Sigmoid colon (tissue), 7 donors: ENCODE data around the gene PRDM13. TPM values are rescaled to one million over a fixed set of nuclear protein-coding genes. Genes with fewer than 3 reads are reported as not detected.

ENCODE experiments used
- DNase-seq: peaks from one replicate; pipeline ENCODE4 v3.0.0-alpha.2; 2019
- H3K27ac ChIP-seq, 4 donors: fragments of 200-600 bp; sonication (generic); one replicate each; pipeline ENCODE4 v1.5.1; 2016 to 2019; ENCODE audit warnings: mild to moderate bottlenecking in 1 of 4
- H3K27me3 ChIP-seq, 3 donors: fragments of 200-600 bp; sonication (generic); one replicate each; pipeline ENCODE4 v1.5.1; 2019; ENCODE audit warnings: mild to moderate bottlenecking in 1 of 3
- H3K36me3 ChIP-seq, 4 donors: fragments of 200-600 bp; sonication (generic); one replicate each; pipeline ENCODE4 v1.5.1; 2016 to 2019
- H3K4me1 ChIP-seq, 4 donors: fragments of 200-600 bp; sonication (generic); one replicate each; pipeline ENCODE4 v1.5.1; 2017 to 2019
- H3K4me3 ChIP-seq, 4 donors: fragments of 200-600 bp; sonication (generic); one replicate each; pipeline ENCODE4 v1.5.1; 2017 to 2019; ENCODE audit warnings: mild to moderate bottlenecking in 2 of 4, moderate library complexity in 1 of 4
- H3K9me3 ChIP-seq, 4 donors: fragments of 200-600 bp in 3 of 4; sonication (generic) in 3 of 4; one replicate each; pipeline versions ENCODE4 v1.5.1 to v1.6.1; 2013 to 2019
- CTCF ChIP-seq, 4 experiments: fragments of 450-650 bp in 3 of 4; fragments of 200-600 bp in 1 of 4; IDR thresholded peaks; one replicate each; pipeline ENCODE4 v1.5.1; 2016 to 2019; ENCODE audit warnings: antibody characterized with exemption in 4 of 4, mild to moderate bottlenecking in 3 of 4, moderate library complexity in 2 of 4
- EP300 ChIP-seq, 4 donors: sonication (generic); formaldehyde crosslinking; IDR thresholded peaks; one replicate each; pipeline ENCODE4 v1.6.1; 2017; ENCODE audit warnings: antibody characterized with exemption in 4 of 4
- POLR2A ChIP-seq, 2 donors: fragments of 450-650 bp; IDR thresholded peaks; one replicate each; pipeline ENCODE4 v1.6.1; 2016; ENCODE audit warnings: antibody characterized with exemption in 2 of 2, mild to moderate bottlenecking in 2 of 2, moderate library complexity in 2 of 2
- POLR2AphosphoS5 ChIP-seq, 4 donors: sonication (generic); formaldehyde crosslinking; IDR thresholded peaks; one replicate each; pipeline ENCODE4 v1.6.1; 2017; ENCODE audit warnings: antibody characterized with exemption in 4 of 4
- WGBS, 2 donors: extraction: QIAGEN DNeasy Blood & Tissue Kit; methylation state at CpG; one replicate each; pipeline ENCODE4 v1.1.7; 2013; 5-methylcytosine and 5-hydroxymethylcytosine counted together
- intact Hi-C: fragments of 100-400 bp; cut with DNase I; formaldehyde crosslinking; loops from one replicate; pipeline ENCODE4 v1.15.1; 2023
- polyA plus RNA-seq, 3 donors: library from polyadenylated mRNA; stranded (reverse); fragments of 200-250 nt; gene quantifications; one replicate each; pipeline ENCODE4 v1.2.3, GENCODE V29; 2013
- total RNA-seq, 4 donors: library from RNA; depleted of rRNA; stranded (reverse); fragments of >200 nt; gene quantifications; one replicate each; pipeline ENCODE4 v1.1.0, GENCODE V29; 2016
- donor health status: healthy with polysubstance abuse.
- donor health status: Bipolar disorder and iron deficiency.
- donor health status: healthy.

Gene PRDM13
- total RNA-seq (not detected), polyA plus RNA-seq (not detected)

GRCh38 chr6:99606656-99607415 lies at the start of gene PRDM13:
TSS of gene PRDM13 (plus strand) at chr6:99606833. CDS start at chr6:99607035, 202 bp downstream.
- Histone ChIP-seq H3K27me3 (peaks cover 76 to 100% (median 99%) of the 10 kb centered on the region in 3 donors), H3K4me1 (peaks cover 0 to 52% (median 30%) of the 10 kb centered on the region in 4 donors), H3K9me3 (no peaks in the 10 kb centered on the region), H3K27ac (no peak within 1 kb of the TSS), H3K36me3 (no peaks in the 10 kb centered on the region), H3K4me3 (no peak within 1 kb of the TSS)
- no peak for DNase-seq
- 4 to 5% methylated on average over 54 of the region's 54 CpGs for WGBS, 2 donors
- intact Hi-C loops, result no loop called here
- TF ChIP-seq POLR2AphosphoS5 (IDR thresholded peaks at IDR 0.05) (no peak), POLR2A (IDR thresholded peaks at IDR 0.05) (no peak), EP300 (IDR thresholded peaks at IDR 0.05) (no peak), CTCF (IDR thresholded peaks at IDR 0.05) (no peak)

GRCh38 chr6:99559057-99559456 lies 47.6 kb upstream of the PRDM13 start:
- DNase-seq, result no peak
- H3K4me1 ChIP-seq, result no peaks in the 10 kb centered on the region
- H3K36me3 ChIP-seq, result peaks cover 7 to 55% (median 10%) of the 10 kb centered on the region in 4 donors
- H3K4me3 ChIP-seq, result no peak overlapping the region
- TF ChIP-seq POLR2AphosphoS5 (IDR thresholded peaks at IDR 0.05), result no peak
- TF ChIP-seq POLR2A (IDR thresholded peaks at IDR 0.05), result no peak
- no peak for TF ChIP-seq CTCF (IDR thresholded peaks at IDR 0.05)
- TF ChIP-seq EP300 (IDR thresholded peaks at IDR 0.05), result no peak
- H3K27ac ChIP-seq, result no peak overlapping the region
- 91 to 92% methylated on average over 2 of the region's 2 CpGs for WGBS, 2 donors
- intact Hi-C loops, result no loop called here
- no peaks in the 10 kb centered on the region for H3K9me3 ChIP-seq
- H3K27me3 ChIP-seq, result no peaks in the 10 kb centered on the region

GRCh38 chr6:99560668-99561067 lies 46.0 kb upstream of the PRDM13 start:
- no peak overlapping the region for H3K27ac ChIP-seq
- 97 to 98% methylated on average over 4 of the region's 4 CpGs for WGBS, 2 donors
- no peaks in the 10 kb centered on the region for H3K27me3 ChIP-seq
- no peak for DNase-seq
- no peaks in the 10 kb centered on the region for H3K4me1 ChIP-seq
- no peak for TF ChIP-seq POLR2A (IDR thresholded peaks at IDR 0.05)
- no peak for TF ChIP-seq CTCF (IDR thresholded peaks at IDR 0.05)
- no peak for TF ChIP-seq EP300 (IDR thresholded peaks at IDR 0.05)
- TF ChIP-seq POLR2AphosphoS5 (IDR thresholded peaks at IDR 0.05), result no peak
- peaks cover 0 to 39% (median 5%) of the 10 kb centered on the region in 4 donors for H3K36me3 ChIP-seq
- no peak overlapping the region for H3K4me3 ChIP-seq
- intact Hi-C loops, result no loop called here
- H3K9me3 ChIP-seq, result no peaks in the 10 kb centered on the region

- Histone ChIP-seq H3K4me1 (peaks cover 0 to 18% (median 16%) of the 10 kb centered on the region in 4 donors), H3K36me3 (peaks cover 0 to 15% (median 3%) of the 10 kb centered on the region in 4 donors), H3K4me3 (no peak overlapping the region), H3K27ac (no peak overlapping the region), H3K9me3 (no peaks in the 10 kb centered on the region), H3K27me3 (no peaks in the 10 kb centered on the region)
- DNase-seq, result no peak
- intact Hi-C loops, result no loop called here
- 68 to 87% methylated on average over 4 of the region's 4 CpGs for WGBS, 2 donors
- TF ChIP-seq POLR2AphosphoS5 (IDR thresholded peaks at IDR 0.05), result no peak
- TF ChIP-seq POLR2A (IDR thresholded peaks at IDR 0.05), result no peak
- TF ChIP-seq EP300 (IDR thresholded peaks at IDR 0.05), result no peak
- TF ChIP-seq CTCF (IDR thresholded peaks at IDR 0.05), result no peak
Measured at GRCh38 chr6:99563056-99563723, 43.4 kb upstream of the PRDM13 start.
